Measurements from ENCODE around the gene USP9X. TPM values are rescaled to one million over a fixed set of nuclear protein-coding genes. Genes with fewer than 3 reads are reported as not detected.

The USP9X gene
- polyA plus RNA-seq, 4 donors: 15.1 to 45.5 (median 16.2) TPM

DNA sequence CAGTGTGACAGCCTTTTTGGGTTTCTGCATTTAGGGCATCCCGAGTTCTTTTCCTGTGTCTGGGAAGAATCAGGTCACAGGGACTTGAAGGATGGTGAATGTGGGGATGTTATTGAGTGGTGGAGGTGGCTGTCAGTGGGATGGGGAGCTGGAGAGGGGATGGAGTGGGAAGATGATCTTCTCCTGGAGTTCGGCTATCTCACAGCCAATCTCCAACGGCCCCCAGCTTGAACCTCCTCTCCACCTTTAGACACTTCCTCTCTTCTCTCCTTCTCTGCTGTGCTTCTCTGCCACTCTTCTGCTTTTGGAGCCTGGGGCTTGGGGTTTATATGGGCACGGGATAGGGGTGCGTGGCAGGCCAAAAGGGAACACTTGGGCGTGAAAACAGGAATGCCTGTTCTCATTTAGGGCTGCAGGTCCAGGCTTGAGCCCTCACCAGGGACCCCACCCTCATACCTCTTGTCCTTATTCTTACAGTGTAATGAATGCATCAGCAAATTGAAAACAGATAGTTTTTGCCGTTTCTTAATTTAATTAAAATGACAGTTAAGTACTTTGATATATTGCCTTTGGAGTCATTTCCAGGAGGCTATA is 37.5 kb downstream of the USP9X start:
- Histone ChIP-seq H3K27ac (ENCODE audit: low read depth in 1 of 3, low read length in 2 of 3) (no peak overlapping the region), H3K4me1 (ENCODE audit: control insufficient read depth in 3 of 3, insufficient read depth in 2 of 3, low read depth in 1 of 3, low read length in 2 of 3) (no peaks in the 10 kb centered on the region), H3K27me3 (ENCODE audit: control insufficient read depth in 3 of 3, insufficient read depth in 3 of 3, low read length in 3 of 3) (no peaks in the 10 kb centered on the region), H3K4me3 (ENCODE audit: low read depth in 1 of 3, low read length in 3 of 3) (no peak overlapping the region), H3K36me3 (ENCODE audit: control insufficient read depth in 3 of 3, insufficient read depth in 2 of 3, low read depth in 1 of 3, low read length in 3 of 3) (peaks cover 0 to 22% (median 2%) of the 10 kb centered on the region in 3 donors), H3K9me3 (ENCODE audit: control insufficient read depth in 2 of 2, insufficient read depth in 1 of 2, low read depth in 1 of 2, low read length in 1 of 2) (peaks cover 0 to 10% of the 10 kb centered on the region in 2 donors)
- DNase-seq (no peak), FAIRE-seq (no peak)
- WGBS, 3 donors: 74 to 86% (median 85%) methylated on average over 5 to 7 of the region's 7 CpGs

DNA sequence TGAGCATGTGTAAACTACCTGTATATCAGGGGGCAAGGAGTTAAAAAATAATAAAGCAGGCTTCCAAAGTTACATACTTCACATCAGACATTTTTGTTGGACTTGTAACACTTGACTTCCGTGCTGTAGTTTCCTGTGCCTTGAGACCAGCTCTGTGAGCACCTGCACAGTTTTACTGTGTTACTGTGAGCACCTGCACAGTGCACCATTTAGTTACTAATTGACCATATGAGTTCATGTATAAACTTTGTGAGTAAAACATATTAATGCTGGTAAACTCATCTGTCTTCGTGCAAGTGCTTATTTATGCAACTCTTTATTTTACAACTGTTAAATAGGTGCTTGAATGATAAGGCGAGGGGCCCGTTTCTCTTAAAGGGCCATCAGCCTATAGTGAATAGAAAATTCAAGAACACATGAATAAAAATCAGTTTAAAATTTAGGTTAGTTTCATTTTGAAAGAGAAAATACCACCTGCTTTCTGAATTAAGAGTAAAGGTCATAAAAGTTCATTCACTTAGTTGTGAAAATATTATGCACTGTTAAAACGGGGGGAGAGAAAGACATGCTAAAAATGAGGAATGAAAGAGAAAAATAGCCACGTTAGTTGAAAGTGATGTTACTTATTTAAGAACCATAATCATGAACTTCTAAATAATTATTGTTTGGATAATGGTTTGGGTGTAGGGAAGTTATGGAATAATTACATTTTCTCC is 42.4 kb downstream of the USP9X start:
- Histone ChIP-seq H3K36me3 (ENCODE audit: control insufficient read depth in 3 of 3, insufficient read depth in 2 of 3, low read depth in 1 of 3, low read length in 3 of 3) (peaks cover 2 to 25% (median 9%) of the 10 kb centered on the region in 3 donors), H3K27ac (ENCODE audit: low read depth in 1 of 3, low read length in 2 of 3) (peak overlapping the region in 2 of 3 donors; percentile 27 to 60), H3K27me3 (ENCODE audit: control insufficient read depth in 3 of 3, insufficient read depth in 3 of 3, low read length in 3 of 3) (no peaks in the 10 kb centered on the region), H3K4me1 (ENCODE audit: control insufficient read depth in 3 of 3, insufficient read depth in 2 of 3, low read depth in 1 of 3, low read length in 2 of 3) (no peaks in the 10 kb centered on the region), H3K4me3 (ENCODE audit: low read depth in 1 of 3, low read length in 3 of 3) (no peak overlapping the region), H3K9me3 (ENCODE audit: control insufficient read depth in 2 of 2, insufficient read depth in 1 of 2, low read depth in 1 of 2, low read length in 1 of 2) (peaks cover 0 to 3% of the 10 kb centered on the region in 2 donors)
- DNase-seq: peak; percentile 51 to 64
- 10 to 24% (median 11%) methylated on average over 6 of the region's 6 CpGs for WGBS, 3 donors
- no peak for FAIRE-seq

DNA sequence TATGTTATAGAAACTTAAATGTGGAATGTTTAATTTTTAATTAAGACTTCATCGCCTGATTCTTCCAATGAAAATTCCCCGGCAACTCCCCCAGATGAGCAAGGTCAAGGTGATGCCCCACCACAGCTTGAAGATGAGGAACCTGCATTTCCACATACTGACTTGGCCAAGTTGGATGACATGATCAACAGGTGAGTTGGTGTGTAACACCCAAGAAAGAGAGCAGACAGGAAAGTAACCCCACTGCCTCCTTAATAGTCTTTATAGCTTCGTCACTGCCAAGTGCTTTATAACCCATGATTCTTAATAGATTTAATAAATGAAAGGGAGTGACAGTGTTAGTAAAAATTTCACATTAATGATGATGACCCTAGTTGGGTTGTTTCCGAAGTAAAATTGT is 43.7 kb downstream of the USP9X start:
- no peak overlapping the region for H3K4me3 ChIP-seq (ENCODE audit: low read depth in 1 of 3, low read length in 3 of 3)
- H3K36me3 ChIP-seq (ENCODE audit: control insufficient read depth in 3 of 3, insufficient read depth in 2 of 3, low read depth in 1 of 3, low read length in 3 of 3): peaks cover 0 to 16% (median 9%) of the 10 kb centered on the region in 3 donors
- DNase-seq (no peak), FAIRE-seq (no peak)
- H3K27me3 ChIP-seq (ENCODE audit: control insufficient read depth in 3 of 3, insufficient read depth in 3 of 3, low read length in 3 of 3): no peaks in the 10 kb centered on the region
- H3K4me1 ChIP-seq (ENCODE audit: control insufficient read depth in 3 of 3, insufficient read depth in 2 of 3, low read depth in 1 of 3, low read length in 2 of 3): no peaks in the 10 kb centered on the region
- no peaks in the 10 kb centered on the region for H3K9me3 ChIP-seq (ENCODE audit: control insufficient read depth in 2 of 2, insufficient read depth in 1 of 2, low read depth in 1 of 2, low read length in 1 of 2)
- no peak overlapping the region for H3K27ac ChIP-seq (ENCODE audit: low read depth in 1 of 3, low read length in 2 of 3)
- 88 to 92% (median 90%) methylated on average over 4 of the region's 4 CpGs for WGBS, 3 donors

DNA sequence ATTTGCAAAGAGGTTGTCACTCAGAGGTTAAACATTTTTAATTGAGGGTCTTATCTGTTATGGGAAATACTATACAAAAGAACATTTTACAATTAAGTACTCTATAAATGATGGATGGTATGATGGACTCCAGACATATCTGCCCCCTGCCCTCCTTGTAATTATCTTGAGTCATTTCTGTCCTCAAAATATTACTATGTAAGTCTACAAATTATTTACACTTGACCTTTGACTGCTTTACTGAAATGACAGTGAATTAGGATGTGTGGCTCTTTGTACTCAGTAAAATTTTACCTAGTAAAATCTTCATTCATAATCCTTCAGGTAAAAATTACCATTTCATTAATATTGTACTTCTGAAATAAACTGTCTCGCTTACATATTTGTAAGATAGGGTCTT is 46.5 kb downstream of the USP9X start:
- Histone ChIP-seq H3K27me3 (ENCODE audit: control insufficient read depth in 3 of 3, insufficient read depth in 3 of 3, low read length in 3 of 3) (no peaks in the 10 kb centered on the region), H3K36me3 (ENCODE audit: control insufficient read depth in 3 of 3, insufficient read depth in 2 of 3, low read depth in 1 of 3, low read length in 3 of 3) (peaks cover 0 to 11% (median 9%) of the 10 kb centered on the region in 3 donors), H3K4me1 (ENCODE audit: control insufficient read depth in 3 of 3, insufficient read depth in 2 of 3, low read depth in 1 of 3, low read length in 2 of 3) (no peaks in the 10 kb centered on the region), H3K4me3 (ENCODE audit: low read depth in 1 of 3, low read length in 3 of 3) (no peak overlapping the region), H3K27ac (ENCODE audit: low read depth in 1 of 3, low read length in 2 of 3) (no peak overlapping the region), H3K9me3 (ENCODE audit: control insufficient read depth in 2 of 2, insufficient read depth in 1 of 2, low read depth in 1 of 2, low read length in 1 of 2) (no peaks in the 10 kb centered on the region)
- FAIRE-seq (no peak), DNase-seq (no peak)
- WGBS, 3 donors: 83 to 94% (median 92%) methylated on average over 1 of the region's 1 CpG

DNA sequence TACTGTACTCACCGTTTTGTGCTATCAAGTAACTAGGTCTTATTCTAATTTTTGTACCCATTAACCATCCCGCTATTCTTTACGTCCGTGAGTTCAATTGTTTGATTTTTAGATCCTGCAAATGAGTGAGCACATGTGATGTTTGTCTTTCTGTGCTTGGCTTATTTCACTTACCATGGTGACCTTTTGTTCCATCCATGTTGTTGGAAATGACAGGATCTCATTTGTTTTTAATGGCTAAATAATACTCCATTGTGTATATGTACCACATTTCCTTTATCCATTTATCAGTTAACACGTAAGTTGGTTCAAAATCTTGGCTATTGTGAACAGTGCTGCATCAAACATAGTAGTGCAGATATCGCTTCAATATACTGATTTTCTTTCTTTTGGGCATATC is 48.3 kb downstream of the USP9X start:
- no peak overlapping the region for H3K27ac ChIP-seq (ENCODE audit: low read depth in 1 of 3, low read length in 2 of 3)
- 89 to 96% (median 92%) methylated on average over 6 of the region's 6 CpGs for WGBS, 3 donors
- H3K4me1 ChIP-seq (ENCODE audit: control insufficient read depth in 3 of 3, insufficient read depth in 2 of 3, low read depth in 1 of 3, low read length in 2 of 3): no peaks in the 10 kb centered on the region
- H3K27me3 ChIP-seq (ENCODE audit: control insufficient read depth in 3 of 3, insufficient read depth in 3 of 3, low read length in 3 of 3): no peaks in the 10 kb centered on the region
- H3K4me3 ChIP-seq (ENCODE audit: low read depth in 1 of 3, low read length in 3 of 3): no peak overlapping the region
- no peak for FAIRE-seq
- DNase-seq: no peak
- H3K36me3 ChIP-seq (ENCODE audit: control insufficient read depth in 3 of 3, insufficient read depth in 2 of 3, low read depth in 1 of 3, low read length in 3 of 3): peaks cover 0 to 11% (median 9%) of the 10 kb centered on the region in 3 donors
- no peaks in the 10 kb centered on the region for H3K9me3 ChIP-seq (ENCODE audit: control insufficient read depth in 2 of 2, insufficient read depth in 1 of 2, low read depth in 1 of 2, low read length in 1 of 2)

DNA sequence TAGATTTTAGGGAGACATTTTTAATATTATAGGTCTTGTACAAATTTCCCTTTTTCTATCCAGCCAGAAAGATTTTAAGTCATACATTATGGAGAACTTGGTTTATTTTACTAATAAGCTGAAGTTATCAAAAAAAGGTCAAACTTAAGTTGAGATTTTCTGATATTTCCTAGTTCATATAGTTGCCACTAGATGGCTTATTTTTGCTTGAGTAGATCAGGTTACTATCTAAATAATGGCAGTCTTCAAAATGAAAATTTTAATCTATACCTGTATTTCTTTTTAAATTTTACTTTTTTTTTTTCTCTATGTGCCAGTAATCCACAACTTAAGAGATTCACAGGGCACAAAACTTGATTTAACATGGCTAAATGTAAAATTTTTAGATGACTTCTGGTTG is 52.3 kb downstream of the USP9X start:
- Histone ChIP-seq H3K27ac (ENCODE audit: low read depth in 1 of 3, low read length in 2 of 3) (no peak overlapping the region), H3K9me3 (ENCODE audit: control insufficient read depth in 2 of 2, insufficient read depth in 1 of 2, low read depth in 1 of 2, low read length in 1 of 2) (no peaks in the 10 kb centered on the region), H3K4me3 (ENCODE audit: low read depth in 1 of 3, low read length in 3 of 3) (no peak overlapping the region), H3K4me1 (ENCODE audit: control insufficient read depth in 3 of 3, insufficient read depth in 2 of 3, low read depth in 1 of 3, low read length in 2 of 3) (no peaks in the 10 kb centered on the region), H3K36me3 (ENCODE audit: control insufficient read depth in 3 of 3, insufficient read depth in 2 of 3, low read depth in 1 of 3, low read length in 3 of 3) (peaks cover 0 to 8% (median 6%) of the 10 kb centered on the region in 3 donors), H3K27me3 (ENCODE audit: control insufficient read depth in 3 of 3, insufficient read depth in 3 of 3, low read length in 3 of 3) (no peaks in the 10 kb centered on the region)
- FAIRE-seq: no peak
- no peak for DNase-seq

DNA sequence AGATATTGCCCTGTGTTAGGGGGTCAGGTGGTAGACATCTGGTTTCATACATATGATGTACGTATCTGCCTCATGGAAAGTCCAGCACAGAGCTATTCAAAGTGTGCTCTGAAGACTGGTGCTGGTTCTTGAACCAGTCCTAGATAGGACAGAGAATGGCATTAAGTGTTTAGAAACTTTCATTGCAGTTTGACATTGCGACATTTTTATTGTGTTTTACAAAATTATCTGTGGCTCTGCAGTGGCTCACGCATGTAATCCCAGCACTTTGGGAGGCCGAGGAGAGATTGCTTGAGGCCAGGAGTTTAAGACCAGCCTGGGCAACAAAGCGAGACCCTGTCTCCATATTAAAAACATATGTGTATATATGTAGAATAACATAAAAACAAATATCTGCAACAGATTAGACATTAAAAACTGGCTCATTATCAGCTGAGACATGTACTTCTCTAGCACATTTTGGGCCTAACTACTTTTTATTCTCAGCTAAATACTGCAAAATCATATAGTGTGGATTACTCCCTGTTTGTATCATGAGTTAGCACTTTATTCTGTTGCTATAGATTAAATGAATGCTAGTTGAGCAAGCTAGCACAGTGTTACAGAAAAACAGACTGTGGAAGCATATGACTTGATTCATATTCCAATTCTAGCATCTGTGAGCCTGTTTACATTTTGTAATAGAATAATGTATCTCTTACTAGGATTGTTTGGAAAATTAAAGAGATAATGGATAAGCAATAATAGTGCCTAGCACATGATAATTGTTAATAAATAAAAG is 57.1 kb downstream of the USP9X start:
- H3K4me1 ChIP-seq (ENCODE audit: control insufficient read depth in 3 of 3, insufficient read depth in 2 of 3, low read depth in 1 of 3, low read length in 2 of 3): no peaks in the 10 kb centered on the region
- H3K4me3 ChIP-seq (ENCODE audit: low read depth in 1 of 3, low read length in 3 of 3): no peak overlapping the region
- 89 to 98% (median 94%) methylated on average over 5 of the region's 5 CpGs for WGBS, 3 donors
- H3K36me3 ChIP-seq (ENCODE audit: control insufficient read depth in 3 of 3, insufficient read depth in 2 of 3, low read depth in 1 of 3, low read length in 3 of 3): peaks cover 0 to 8% (median 6%) of the 10 kb centered on the region in 3 donors
- FAIRE-seq (no peak), DNase-seq (no peak)
- no peaks in the 10 kb centered on the region for H3K9me3 ChIP-seq (ENCODE audit: control insufficient read depth in 2 of 2, insufficient read depth in 1 of 2, low read depth in 1 of 2, low read length in 1 of 2)
- H3K27me3 ChIP-seq (ENCODE audit: control insufficient read depth in 3 of 3, insufficient read depth in 3 of 3, low read length in 3 of 3): no peaks in the 10 kb centered on the region
- H3K27ac ChIP-seq (ENCODE audit: low read depth in 1 of 3, low read length in 2 of 3): no peak overlapping the region

DNA sequence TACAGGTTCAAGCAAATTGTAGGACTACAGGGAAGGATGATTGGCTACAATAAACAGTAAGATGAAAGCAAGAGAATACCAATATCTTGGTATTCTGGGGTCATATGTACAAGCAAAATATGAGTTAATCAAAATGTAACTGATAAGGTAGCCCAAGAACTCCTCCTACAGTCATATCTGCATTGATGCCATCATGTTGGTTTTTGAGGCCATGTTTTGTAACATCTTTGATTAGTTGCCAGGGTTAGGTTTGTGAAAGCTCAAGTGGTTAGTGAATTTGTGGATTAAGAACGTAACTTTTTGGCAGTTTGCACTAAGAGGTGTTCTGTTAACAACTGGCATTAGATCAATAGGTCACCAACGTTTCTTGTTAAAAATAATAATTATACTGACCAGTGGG is 59.6 kb downstream of the USP9X start:
- Histone ChIP-seq H3K9me3 (ENCODE audit: control insufficient read depth in 2 of 2, insufficient read depth in 1 of 2, low read depth in 1 of 2, low read length in 1 of 2) (no peaks in the 10 kb centered on the region), H3K27me3 (ENCODE audit: control insufficient read depth in 3 of 3, insufficient read depth in 3 of 3, low read length in 3 of 3) (no peaks in the 10 kb centered on the region), H3K36me3 (ENCODE audit: control insufficient read depth in 3 of 3, insufficient read depth in 2 of 3, low read depth in 1 of 3, low read length in 3 of 3) (peaks cover 0 to 13% (median 6%) of the 10 kb centered on the region in 3 donors), H3K4me3 (ENCODE audit: low read depth in 1 of 3, low read length in 3 of 3) (no peak overlapping the region), H3K4me1 (ENCODE audit: control insufficient read depth in 3 of 3, insufficient read depth in 2 of 3, low read depth in 1 of 3, low read length in 2 of 3) (no peaks in the 10 kb centered on the region), H3K27ac (ENCODE audit: low read depth in 1 of 3, low read length in 2 of 3) (no peak overlapping the region)
- 50 to 73% (median 64%) methylated on average over 2 of the region's 2 CpGs for WGBS, 3 donors
- FAIRE-seq (no peak), DNase-seq (no peak)
